GM21528 (cell line): Measurements from ENCODE around the gene MICU1.

Source experiments
- ATAC-seq: cut with Tn5 transposase; IDR thresholded peaks from one replicate; pipeline ENCODE4 v1.9.1; 2021; ENCODE audit warnings: mild to moderate bottlenecking, moderate library complexity; ENCODE audit not compliant: unreplicated experiment, low FRiP score

Gene MICU1

GRCh38 chr10:72637398-72637857 is 11.5 kb upstream of the MICU1 start:
- ATAC-seq = no peak

- ATAC-seq = no peak
Observed at GRCh38 chr10:72630144-72630543, 4.3 kb upstream of the MICU1 start.

GRCh38 chr10:72626444-72626754 is 520 bp upstream of the MICU1 start:
- ATAC-seq = no peak

- no peak for ATAC-seq
Observed at GRCh38 chr10:72625276-72625607, 637 bp downstream of the MICU1 start.

- ATAC-seq = no peak
Observed at GRCh38 chr10:72622271-72622670, 3.6 kb downstream of the MICU1 start.

- no peak for ATAC-seq
Observed at GRCh38 chr10:72616716-72617115, 9.2 kb downstream of the MICU1 start.

GRCh38 chr10:72615970-72616369 is 9.9 kb downstream of the MICU1 start:
- ATAC-seq = no peak

- ATAC-seq = no peak
Observed at GRCh38 chr10:72612203-72612826, 13.6 kb downstream of the MICU1 start.

- no peak for ATAC-seq
Observed at GRCh38 chr10:72611783-72612182, 14.1 kb downstream of the MICU1 start.

GRCh38 chr10:72610466-72610865 is 15.4 kb downstream of the MICU1 start:
- ATAC-seq = no peak

- ATAC-seq = no peak
Observed at GRCh38 chr10:72605122-72605521, 20.8 kb downstream of the MICU1 start.

GRCh38 chr10:72601144-72601543 is 24.7 kb downstream of the MICU1 start:
- ATAC-seq = no peak

- ATAC-seq = no peak
Observed at GRCh38 chr10:72598769-72599701, 26.8 kb downstream of the MICU1 start.

GRCh38 chr10:72597897-72598296 is 28.0 kb downstream of the MICU1 start:
- ATAC-seq = no peak

- no peak for ATAC-seq
Observed at GRCh38 chr10:72595436-72595835, 30.4 kb downstream of the MICU1 start.

GRCh38 chr10:72593963-72594362 is 31.9 kb downstream of the MICU1 start:
- ATAC-seq = no peak

- ATAC-seq = no peak
Observed at GRCh38 chr10:72588266-72588665, 37.6 kb downstream of the MICU1 start.

GRCh38 chr10:72587568-72587967 is 38.3 kb downstream of the MICU1 start:
- no peak for ATAC-seq

- ATAC-seq = no peak
Observed at GRCh38 chr10:72574636-72575035, 51.2 kb downstream of the MICU1 start.

- no peak for ATAC-seq
Observed at GRCh38 chr10:72573079-72573478, 52.8 kb downstream of the MICU1 start.

- no peak for ATAC-seq
Observed at GRCh38 chr10:72567889-72568640, 57.8 kb downstream of the MICU1 start.
